Motor neuron (in vitro differentiated cells): ENCODE results near the gene ZNF555. TPM values are rescaled to one million over a fixed set of nuclear protein-coding genes. Genes with fewer than 3 reads are reported as not detected.

ENCODE experiments used
- ATAC-seq, 8 experiments: fragments of 200-7000 bp; cut with Tn5 transposase; replicated peaks in 6 of 8; 2 replicates each; pipeline ENCODE4 v1.8.0; 2021; ENCODE audit warnings: mild to moderate bottlenecking in 8 of 8, moderate library complexity in 8 of 8
- H3K27ac ChIP-seq, 2 donors: fragments of 250-450 bp; sonication (Bioruptor Pico); 2 replicates each; pipeline ENCODE4 v1.9.0; 2021; ENCODE audit warnings: antibody characterized with exemption in 2 of 2, mild to moderate bottlenecking in 2 of 2, moderate library complexity in 1 of 2
- H3K4me1 ChIP-seq, 2 donors: fragments of 250-450 bp; sonication (Bioruptor Pico); replicated peaks in 1 of 2; 2 replicates each; pipeline ENCODE4 v1.6.1; 2021; ENCODE audit warnings: antibody characterized with exemption in 2 of 2, mild to moderate bottlenecking in 2 of 2, moderate library complexity in 1 of 2
- H3K4me3 ChIP-seq, 5 donors: fragments of 250-450 bp; sonication (Bioruptor Pico); 2 replicates each; pipeline ENCODE4 v1.9.0; 2021; ENCODE audit warnings: antibody characterized with exemption in 5 of 5, mild to moderate bottlenecking in 5 of 5, moderate library complexity in 4 of 5
- WGBS, 10 experiments: fragments of 450-650 bp; shearing (Covaris generic); methylation state at CpG; one replicate each; pipeline ENCODE4 v1.0.0; 2022; 5-methylcytosine and 5-hydroxymethylcytosine counted together
- in situ Hi-C, 9 experiments: fragments of 400-800 bp; cut with MboI; loops; one replicate each; pipeline ENCODE4 v1.15.0; 2021; ENCODE audit warnings: low sequenced_read_pairs in 9 of 9, low pct_unique_long_range_greater_than_20kb in 2 of 9; ENCODE audit not compliant: unreplicated experiment in 9 of 9
- total RNA-seq, 8 experiments: library from RNA; unstranded; fragments of 300-600 nt; gene quantifications; 2 replicates each; pipeline versions ENCODE4 v1.2.3 to v1.2.4, GENCODE V29; 2022

ZNF555 gene
- total RNA-seq, 8 experiments from 2014 or later = 1.1 to 11.6 (median 8.7) TPM

DNA sequence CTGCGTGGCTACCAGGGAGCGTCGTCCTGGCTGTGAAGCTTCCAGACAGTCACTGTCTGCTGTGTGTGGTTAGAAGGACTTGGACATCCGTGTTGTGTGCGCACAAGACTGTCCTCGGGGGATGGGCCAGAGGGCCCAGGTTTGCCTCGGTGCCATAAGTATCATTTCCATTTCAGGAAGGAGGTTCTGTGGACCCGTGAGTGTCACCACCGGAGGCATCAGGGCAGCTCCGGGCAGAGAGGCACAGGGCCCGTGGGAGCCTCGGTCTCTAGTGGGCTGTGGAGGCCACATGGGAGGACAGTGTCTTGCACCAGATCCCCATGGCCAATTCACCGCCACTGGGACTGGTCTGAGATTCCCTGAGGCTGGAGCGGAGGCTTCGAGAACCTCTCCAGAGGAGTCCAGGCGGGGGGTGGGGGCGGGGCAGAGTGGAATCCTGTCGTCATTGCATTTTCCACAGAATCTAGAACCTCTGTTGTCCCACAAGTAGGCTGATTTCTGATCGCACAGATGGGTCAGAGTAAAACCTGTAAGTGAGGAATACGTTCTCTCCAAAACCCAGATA is 65.4 kb downstream of the ZNF555 start:
- no peaks in the 10 kb centered on the region for H3K4me1 ChIP-seq
- in situ Hi-C loops = no loop called here
- 80 to 100% (median 89%) methylated on average over 2 to 8 of the region's 20 CpGs; no CpG with 5 or more reads in 5 of the 10 experiments for WGBS, 10 experiments
- H3K4me3 ChIP-seq = no peak overlapping the region
- no peak overlapping the region for H3K27ac ChIP-seq
- no peak for ATAC-seq

Other genes with a start within 250 kb of the ZNF555 start
- gene GNG7, start 138.8 kb upstream of the ZNF555 start, total RNA-seq = 1 to 10 TPM in 6 of 8 experiments, under 1 TPM in 2; 0.20 to 8.1 (median 1.2) TPM
- 10 to 100 TPM in 2 of 8 experiments, 1 to 10 TPM in 4, under 1 TPM in 2; 0.15 to 17.5 (median 9.0) TPM for gene DIRAS1, start 120.1 kb upstream of the ZNF555 start, total RNA-seq
- 10 to 100 TPM; 13.7 to 33.4 (median 26.4) TPM for gene SLC39A3, start 101.5 kb upstream of the ZNF555 start, total RNA-seq
- gene SGTA, start 58.2 kb upstream of the ZNF555 start, total RNA-seq = 10 to 100 TPM; 29.5 to 85.5 (median 68.5) TPM
- gene THOP1, start 56.0 kb upstream of the ZNF555 start, total RNA-seq = 100 to 1,000 TPM in 1 of 8 experiments, 10 to 100 TPM in 7; 27.5 to 108 (median 41.7) TPM
- 10 to 100 TPM in 2 of 8 experiments, 1 to 10 TPM in 6; 2.1 to 10.7 (median 7.7) TPM for gene ZNF554, start 21.6 kb upstream of the ZNF555 start, total RNA-seq
- gene ZNF556, start 25.9 kb downstream of the ZNF555 start, total RNA-seq = 1 to 10 TPM in 1 of 8 experiments, under 1 TPM in 7; 0.07 to 1.1 (median 0.17) TPM
- gene ZNF57, start 59.5 kb downstream of the ZNF555 start, total RNA-seq = 10 to 100 TPM in 2 of 8 experiments, 1 to 10 TPM in 6; 3.3 to 11.6 (median 8.4) TPM
- gene ZNF77, start 103.5 kb downstream of the ZNF555 start, total RNA-seq = 1 to 10 TPM; 1.7 to 9.9 (median 7.7) TPM
- gene TLE6, start 136.1 kb downstream of the ZNF555 start, total RNA-seq = 1 to 10 TPM in 3 of 8 experiments, under 1 TPM in 4, not detected in 1; 0.18 to 3.9 (median 0.81) TPM
- 10 to 100 TPM in 1 of 8 experiments, 1 to 10 TPM in 3, under 1 TPM in 2, not detected in 2; 0.13 to 11.8 (median 4.4) TPM for gene TLE2, start 187.8 kb downstream of the ZNF555 start, total RNA-seq
- gene TLE5, start 221.0 kb downstream of the ZNF555 start, total RNA-seq = 100 to 1,000 TPM; 105 to 286 (median 141) TPM